ENCODE measurements around the gene KCNMB2. TPM values are rescaled to one million over a fixed set of nuclear protein-coding genes. Genes with fewer than 3 reads are reported as not detected.

The KCNMB2 gene
- polyA plus RNA-seq, 1 of the 3 experiments (the other 2 are of a cell fraction), result not detected

- Histone ChIP-seq H3K9me2 (no peaks in the 10 kb centered on the region), H3K36me3 (replicated peaks in 1 of 2; ENCODE audit: control insufficient read depth in 1 of 2, insufficient read depth in 2 of 2, low read length in 1 of 2) (no peaks in the 10 kb centered on the region), H3K27me3 (ENCODE audit: insufficient read depth) (no peaks in the 10 kb centered on the region), H3K4me3 (ENCODE audit: low read depth in 2 of 2, low read length in 1 of 2) (no peak overlapping the region), H3F3A (replicated peaks; ENCODE audit: insufficient read depth) (no peaks in the 10 kb centered on the region), H4K20me1 (ENCODE audit: insufficient read depth) (no peaks in the 10 kb centered on the region), H2AFZ (ENCODE audit: low read depth) (no peak overlapping the region), H3K4me1 (ENCODE audit: control insufficient read depth in 1 of 2, insufficient read depth in 2 of 2, low read depth in 1 of 2, low read length in 1 of 2) (no peaks in the 10 kb centered on the region; a peak in 1 of 4 replicates), H3K9me3 (no peaks in the 10 kb centered on the region), H3K27ac (ENCODE audit: low read depth in 2 of 2, low read length in 1 of 2) (no peak overlapping the region), H3K4me2 (no peak overlapping the region), H3K9ac (no peak overlapping the region), H3K79me2 (ENCODE audit: insufficient read depth) (no peaks in the 10 kb centered on the region)
- TF ChIP-seq SMC3 (IDR thresholded peaks at IDR 0.05; ENCODE audit: low read depth, low read length) (no peak), ZBTB33 (IDR thresholded peaks at IDR 0.05; ENCODE audit: borderline replicate concordance, low read depth) (no peak), TEAD4 (IDR thresholded peaks at IDR 0.05; ENCODE audit: borderline replicate concordance, insufficient read depth) (no peak), CHD2 (IDR thresholded peaks at IDR 0.05; ENCODE audit: low read length, partially characterized antibody) (no peak), RXRA (IDR thresholded peaks at IDR 0.05; ENCODE audit: borderline replicate concordance, low read depth) (no peak), MXI1 (IDR thresholded peaks at IDR 0.05; ENCODE audit: low read depth, low read length) (no peak), JUND (IDR thresholded peaks at IDR 0.05) (no peak), IRF3 (IDR thresholded peaks at IDR 0.05; ENCODE audit: low read depth, low read length) (no peak), GABPA (IDR thresholded peaks at IDR 0.05; ENCODE audit: low read depth) (no peak), FOXJ3 (CRISPR knock-in tag; IDR thresholded peaks at IDR 0.05) (no peak), USF2 (IDR thresholded peaks at IDR 0.05; ENCODE audit: borderline replicate concordance, low read depth, low read length) (no peak), RCOR1 (IDR thresholded peaks at IDR 0.05; ENCODE audit: low read length) (no peak), FOSL2 (IDR thresholded peaks at IDR 0.05; ENCODE audit: borderline replicate concordance, low read depth) (no peak), TCF12 (IDR thresholded peaks at IDR 0.05) (no peak), NRF1 (IDR thresholded peaks at IDR 0.05; ENCODE audit: low read depth, low read length) (no peak)
- no peak for DNase-seq
- 32% methylated on average over 3 of the region's 3 CpGs for WGBS (ENCODE audit: low lambda C conversion rate)
- ChIA-PET CTCF (no interaction called here), POLR2A (no interaction called here)
Measured at GRCh38 chr3:178487752-178488151, 48.5 kb upstream of the KCNMB2 start.

- Histone ChIP-seq H3K36me3 (replicated peaks in 1 of 2; ENCODE audit: control insufficient read depth in 1 of 2, insufficient read depth in 2 of 2, low read length in 1 of 2) (no peaks in the 10 kb centered on the region), H3K4me3 (ENCODE audit: low read depth in 2 of 2, low read length in 1 of 2) (no peak overlapping the region), H3K79me2 (ENCODE audit: insufficient read depth) (no peaks in the 10 kb centered on the region), H3K27me3 (ENCODE audit: insufficient read depth) (no peaks in the 10 kb centered on the region), H4K20me1 (ENCODE audit: insufficient read depth) (no peaks in the 10 kb centered on the region), H3K4me1 (ENCODE audit: control insufficient read depth in 1 of 2, insufficient read depth in 2 of 2, low read depth in 1 of 2, low read length in 1 of 2) (no peaks in the 10 kb centered on the region), H3F3A (replicated peaks; ENCODE audit: insufficient read depth) (no peaks in the 10 kb centered on the region), H3K9me2 (no peaks in the 10 kb centered on the region), H3K9me3 (no peaks in the 10 kb centered on the region), H3K4me2 (no peak overlapping the region), H3K27ac (ENCODE audit: low read depth in 2 of 2, low read length in 1 of 2) (no peak overlapping the region), H2AFZ (ENCODE audit: low read depth) (no peak overlapping the region), H3K9ac (no peak overlapping the region)
- 45% methylated on average over 3 of the region's 3 CpGs for WGBS (ENCODE audit: low lambda C conversion rate)
- CTCF ChIA-PET, result no interaction called here
- POLR2A ChIA-PET, result no interaction called here
- no peak for DNase-seq
- TF ChIP-seq GATA2 (CRISPR knock-in tag; IDR thresholded peaks at IDR 0.05) (no peak), CTCF (IDR thresholded peaks at IDR 0.05) (no peak), EZH2phosphoT487 (IDR thresholded peaks at IDR 0.05; ENCODE audit: borderline replicate concordance, low read depth) (no peak), CHD2 (IDR thresholded peaks at IDR 0.05; ENCODE audit: low read length, partially characterized antibody) (no peak), SIN3A (IDR thresholded peaks at IDR 0.05; ENCODE audit: borderline replicate concordance, low read depth, low read length) (no peak), EP300 (IDR thresholded peaks at IDR 0.05; ENCODE audit: borderline replicate concordance in 1 of 2, low read depth in 1 of 2, low read length in 1 of 2) (no peak), PBX3 (IDR thresholded peaks at IDR 0.05) (no peak)
Measured at GRCh38 chr3:178491751-178492150, 44.5 kb upstream of the KCNMB2 start.

All from SK-N-SH (cell line).